MCF 10A (cell line): ENCODE data around the gene GPR39. TPM values are rescaled to one million over a fixed set of nuclear protein-coding genes. Genes with fewer than 3 reads are reported as not detected.
A peak's percentile ranks its signal among the peaks of the same experiment; 100 is the strongest.

Experiments
- BruUV-seq: library from RNA; stranded (reverse); fragments of 400-500 nt; replicated peaks from 2 replicates; lab custom pipeline; 2021; lab: Mats Ljungman, UMichigan
- CTCF ChIA-PET: fragments of 300-600 bp; sonication (Branson Sonifier 250); formaldehyde crosslinking; extraction: SDS; loops from one replicate; lab custom pipeline; 2021; ENCODE audit warnings: antibody characterized with exemption, inconsistent platforms; lab: Yijun Ruan, JAX
- POLR2A ChIA-PET: fragments of 300-600, 350-650 bp; sonication (Branson Sonifier 250); formaldehyde crosslinking; extraction: SDS; loops from one replicate; lab custom pipeline; 2020; ENCODE audit warnings: antibody characterized with exemption, inconsistent platforms; lab: Yijun Ruan, JAX
- DNase-seq: peaks from one replicate; pipeline ENCODE4 v3.0.0-alpha.2; 2018; ENCODE audit not compliant: unreplicated experiment
- H3K27ac Mint-ChIP-seq: one replicate; pipeline ENCODE4 v1.8.0; 2022; ENCODE audit warnings: mild to moderate bottlenecking, low read depth, mixed read lengths; ENCODE audit not compliant: unreplicated experiment
- H3K27me3 Mint-ChIP-seq: one replicate; pipeline ENCODE4 v1.8.0; 2022; ENCODE audit warnings: mixed read lengths; ENCODE audit not compliant: insufficient read depth, unreplicated experiment
- H3K36me3 Mint-ChIP-seq: one replicate; pipeline ENCODE4 v1.8.0; 2022; ENCODE audit warnings: mild to moderate bottlenecking, moderate library complexity, mixed read lengths; ENCODE audit not compliant: insufficient read depth, unreplicated experiment
- H3K4me1 Mint-ChIP-seq: one replicate; pipeline ENCODE4 v1.8.0; 2022; ENCODE audit warnings: mixed read lengths; ENCODE audit not compliant: insufficient read depth, unreplicated experiment
- H3K4me3 Mint-ChIP-seq: one replicate; pipeline ENCODE4 v1.8.0; 2022; ENCODE audit warnings: mild to moderate bottlenecking, moderate library complexity, mixed read lengths; ENCODE audit not compliant: unreplicated experiment
- H3K9me3 Mint-ChIP-seq: one replicate; pipeline ENCODE4 v1.8.0; 2022; ENCODE audit warnings: mixed read lengths; ENCODE audit not compliant: unreplicated experiment
- CTCF ChIP-seq: fragments of 200-600 bp; IDR thresholded peaks from one replicate; pipeline ENCODE4 v1.8.0; 2022; ENCODE audit warnings: antibody characterized with exemption, mild to moderate bottlenecking; ENCODE audit not compliant: unreplicated experiment
- intact Hi-C: fragments of 100-400 bp; cut with micrococcal nuclease; formaldehyde crosslinking; loops from 2 replicates; pipeline ENCODE4 v1.14.1; 2022
- total RNA-seq: library from RNA; stranded (reverse); gene quantifications from 2 replicates; pipeline ENCODE4 v1.2.3, GENCODE V29; 2022

The GPR39 gene
- total RNA-seq, 1 experiment from 2014 or later: 7.2 TPM

- Mint-ChIP-seq H3K36me3 (no peaks in the 10 kb centered on the region), H3K4me1 (peaks cover 6% of the 10 kb centered on the region), H3K4me3 (no peak overlapping the region), H3K9me3 (peaks cover 10% of the 10 kb centered on the region), H3K27me3 (no peaks in the 10 kb centered on the region), H3K27ac (no peak overlapping the region)
- POLR2A ChIA-PET: interaction anchor here (2.1 kb wide), 1 partner anchor 48 kb away, joined by 8 read pairs; no protein-coding TSS in a partner anchor
- peak; percentile 49 for TF ChIP-seq CTCF
- no TSS peak for BruUV-seq
- CTCF ChIA-PET: interaction anchor here (0.6 to 3.0 kb wide), 22 partner anchors 8 to 721 kb away, joined by 3 to 29 read pairs (median 3); no protein-coding TSS in a partner anchor
- intact Hi-C loops: loop anchor here (1.0 to 2.0 kb wide), 4 partner anchors 32 to 180 kb away; partner anchors contain the start of gene GPR39
- peak; percentile 55 for DNase-seq
Measured at GRCh38 chr2:132448771-132449170, 32.2 kb downstream of the GPR39 start.

- BruUV-seq: no TSS peak
- no peak for DNase-seq
- Mint-ChIP-seq H3K4me3 (no peak overlapping the region), H3K36me3 (no peaks in the 10 kb centered on the region), H3K9me3 (peaks cover 10% of the 10 kb centered on the region), H3K4me1 (peaks cover 6% of the 10 kb centered on the region), H3K27me3 (no peaks in the 10 kb centered on the region), H3K27ac (no peak overlapping the region)
- no peak for TF ChIP-seq CTCF
- POLR2A ChIA-PET: interaction anchor here (0.8 to 2.2 kb wide), 2 partner anchors 11 to 51 kb away, joined by 4 to 5 read pairs; no protein-coding TSS in a partner anchor
- intact Hi-C loops: loop anchor here (2.0 kb wide), 3 partner anchors 33 to 181 kb away; partner anchors contain the start of gene GPR39
- CTCF ChIA-PET: interaction anchor here (0.6 to 3.0 kb wide), 11 partner anchors 9 to 720 kb away, joined by 3 to 29 read pairs (median 5); no protein-coding TSS in a partner anchor
Measured at GRCh38 chr2:132449868-132450267, 33.3 kb downstream of the GPR39 start.

GRCh38 chr2:132460781-132461180 is 44.2 kb downstream of the GPR39 start:
- Mint-ChIP-seq H3K27ac (no peak overlapping the region), H3K4me1 (peaks cover 8% of the 10 kb centered on the region), H3K27me3 (no peaks in the 10 kb centered on the region), H3K9me3 (peaks cover 31% of the 10 kb centered on the region), H3K36me3 (peaks cover 7% of the 10 kb centered on the region), H3K4me3 (no peak overlapping the region)
- intact Hi-C loops: no loop called here
- no peak for TF ChIP-seq CTCF
- no TSS peak for BruUV-seq
- ChIA-PET CTCF (interaction anchor here (0.6 to 1.2 kb wide), 2 partner anchors 10 to 12 kb away, joined by 4 to 5 read pairs; no protein-coding TSS in a partner anchor), POLR2A (no interaction called here)
- peak; percentile 20 for DNase-seq

- BruUV-seq: no TSS peak
- ChIA-PET CTCF (no interaction called here), POLR2A (no interaction called here)
- Mint-ChIP-seq H3K27me3 (no peaks in the 10 kb centered on the region), H3K36me3 (peaks cover 7% of the 10 kb centered on the region), H3K9me3 (peaks cover 26% of the 10 kb centered on the region), H3K4me3 (no peak overlapping the region), H3K27ac (no peak overlapping the region), H3K4me1 (peaks cover 8% of the 10 kb centered on the region)
- intact Hi-C loops: no loop called here
- no peak for TF ChIP-seq CTCF
- no peak for DNase-seq
Measured at GRCh38 chr2:132462236-132462635, 45.6 kb downstream of the GPR39 start.
